IPS-15b (cell line): ENCODE data around the gene FOXM1.
A peak's percentile ranks its signal among the peaks of the same experiment; 100 is the strongest.

Experiments used
- H3K27me3 ChIP-seq: one replicate; pipeline ENCODE4 v1.6.1; 2013; ENCODE audit warnings: low read length; ENCODE audit not compliant: control insufficient read depth, insufficient read depth
- H3K36me3 ChIP-seq: one replicate; pipeline ENCODE4 v1.6.1; 2013; ENCODE audit warnings: low read length; ENCODE audit not compliant: control insufficient read depth, insufficient read depth
- H3K4me1 ChIP-seq: one replicate; pipeline ENCODE4 v1.6.1; 2013; ENCODE audit warnings: mild to moderate bottlenecking, low read length; ENCODE audit not compliant: control insufficient read depth, insufficient read depth
- H3K4me3 ChIP-seq: one replicate; pipeline ENCODE4 v1.5.1; 2013; ENCODE audit warnings: low read depth, low read length
- H3K9ac ChIP-seq: one replicate; pipeline ENCODE4 v1.6.1; 2013; ENCODE audit warnings: low read depth, mild to moderate bottlenecking, low read length
- H3K9me3 ChIP-seq: one replicate; pipeline ENCODE4 v1.6.1; 2013; ENCODE audit warnings: mild to moderate bottlenecking, low read length; ENCODE audit not compliant: control insufficient read depth, insufficient read depth

FOXM1 gene

GRCh38 chr12:2834581-2835491 is 42.1 kb downstream of the FOXM1 start, which contains the start of gene NRIP2:
Gene NRIP2 (minus strand): TSS chr12:2835035. CDS start chr12:2834983, 52 bp downstream.
- peaks cover 2% of the 10 kb centered on the region for H3K4me1 ChIP-seq
- no peaks in the 10 kb centered on the region for H3K27me3 ChIP-seq
- H3K9me3 ChIP-seq: no peaks in the 10 kb centered on the region
- H3K36me3 ChIP-seq: peaks cover 5% of the 10 kb centered on the region
- no peak within 1 kb of the TSS for H3K4me3 ChIP-seq
- peak within 1 kb of the TSS; percentile 54 for H3K9ac ChIP-seq

GRCh38 chr12:2833810-2834209 is 43.2 kb downstream of the FOXM1 start:
- Histone ChIP-seq H3K9me3 (no peaks in the 10 kb centered on the region), H3K4me1 (peaks cover 2% of the 10 kb centered on the region), H3K36me3 (peaks cover 5% of the 10 kb centered on the region), H3K9ac (no peak overlapping the region), H3K27me3 (no peaks in the 10 kb centered on the region), H3K4me3 (no peak overlapping the region)

GRCh38 chr12:2833327-2833726 is 43.6 kb downstream of the FOXM1 start:
- Histone ChIP-seq H3K9ac (no peak overlapping the region), H3K9me3 (no peaks in the 10 kb centered on the region), H3K4me3 (no peak overlapping the region), H3K36me3 (peaks cover 5% of the 10 kb centered on the region), H3K27me3 (no peaks in the 10 kb centered on the region), H3K4me1 (peaks cover 2% of the 10 kb centered on the region)

- H3K9ac ChIP-seq: no peak overlapping the region
Measured at GRCh38 chr12:2832550-2833127, 44.3 kb downstream of the FOXM1 start.

GRCh38 chr12:2829275-2829674 is 47.7 kb downstream of the FOXM1 start:
- Histone ChIP-seq H3K4me3 (no peak overlapping the region), H3K36me3 (peaks cover 19% of the 10 kb centered on the region)

More at GRCh38 chr12:2832550-2833127, 44.3 kb downstream of the FOXM1 start:
- H3K4me3 ChIP-seq: no peak overlapping the region
- no peaks in the 10 kb centered on the region for H3K27me3 ChIP-seq
- no peaks in the 10 kb centered on the region for H3K9me3 ChIP-seq
- H3K4me1 ChIP-seq: peaks cover 2% of the 10 kb centered on the region
- peaks cover 8% of the 10 kb centered on the region for H3K36me3 ChIP-seq

GRCh38 chr12:2826721-2827515 is 50.1 kb downstream of the FOXM1 start:
- Histone ChIP-seq H3K9me3 (no peaks in the 10 kb centered on the region), H3K9ac (no peak overlapping the region), H3K4me1 (peaks cover 13% of the 10 kb centered on the region), H3K36me3 (peaks cover 39% of the 10 kb centered on the region), H3K27me3 (no peaks in the 10 kb centered on the region), H3K4me3 (no peak overlapping the region)

More at GRCh38 chr12:2829275-2829674, 47.7 kb downstream of the FOXM1 start:
- H3K9me3 ChIP-seq: no peaks in the 10 kb centered on the region
- no peak overlapping the region for H3K9ac ChIP-seq
- peaks cover 13% of the 10 kb centered on the region for H3K4me1 ChIP-seq
- no peaks in the 10 kb centered on the region for H3K27me3 ChIP-seq

GRCh38 chr12:2826036-2826435 is 50.9 kb downstream of the FOXM1 start:
- Histone ChIP-seq H3K4me3 (no peak overlapping the region), H3K36me3 (peaks cover 46% of the 10 kb centered on the region), H3K9ac (no peak overlapping the region), H3K27me3 (no peaks in the 10 kb centered on the region), H3K4me1 (peaks cover 13% of the 10 kb centered on the region), H3K9me3 (no peaks in the 10 kb centered on the region)

GRCh38 chr12:2825132-2825531 is 51.8 kb downstream of the FOXM1 start:
- no peaks in the 10 kb centered on the region for H3K27me3 ChIP-seq
- H3K9me3 ChIP-seq: no peaks in the 10 kb centered on the region
- peaks cover 15% of the 10 kb centered on the region for H3K4me1 ChIP-seq
- peak overlapping the region; percentile 47 for H3K9ac ChIP-seq
- no peak overlapping the region for H3K4me3 ChIP-seq
- peaks cover 51% of the 10 kb centered on the region for H3K36me3 ChIP-seq

- H3K4me3 ChIP-seq: no peak overlapping the region
- no peaks in the 10 kb centered on the region for H3K9me3 ChIP-seq
- H3K9ac ChIP-seq: no peak overlapping the region
- H3K27me3 ChIP-seq: no peaks in the 10 kb centered on the region
- peaks cover 49% of the 10 kb centered on the region for H3K36me3 ChIP-seq
- H3K4me1 ChIP-seq: peaks cover 16% of the 10 kb centered on the region
Measured at GRCh38 chr12:2824541-2824940, 52.4 kb downstream of the FOXM1 start.

GRCh38 chr12:2823483-2823882 is 53.5 kb downstream of the FOXM1 start:
- H3K4me3 ChIP-seq: no peak overlapping the region
- H3K36me3 ChIP-seq: peaks cover 49% of the 10 kb centered on the region
- no peaks in the 10 kb centered on the region for H3K27me3 ChIP-seq
- peaks cover 16% of the 10 kb centered on the region for H3K4me1 ChIP-seq
- no peaks in the 10 kb centered on the region for H3K9me3 ChIP-seq
- H3K9ac ChIP-seq: no peak overlapping the region

GRCh38 chr12:2820432-2820831 is 56.5 kb downstream of the FOXM1 start:
- no peak overlapping the region for H3K9ac ChIP-seq
- H3K9me3 ChIP-seq: no peaks in the 10 kb centered on the region
- peaks cover 40% of the 10 kb centered on the region for H3K36me3 ChIP-seq
- H3K4me3 ChIP-seq: no peak overlapping the region
- no peaks in the 10 kb centered on the region for H3K27me3 ChIP-seq
- H3K4me1 ChIP-seq: peaks cover 9% of the 10 kb centered on the region
